ENCODE data around the gene ANKRD24.

Gene ANKRD24

GRCh38 chr19:4178990-4179389, 3.5 kb upstream of the ANKRD24 start:
- Histone ChIP-seq H2BK120ac (ENCODE audit: insufficient read depth, low read length, poor library complexity) (no peak overlapping the region), H2AK5ac (ENCODE audit: low read length) (no peak overlapping the region), H3K4me3 (ENCODE audit: low read depth, low read length) (no peak overlapping the region), H3K14ac (ENCODE audit: low read length) (no peak overlapping the region), H3K27me3 (ENCODE audit: insufficient read depth, low read length) (no peaks in the 10 kb centered on the region), H3K36me3 (ENCODE audit: control insufficient read depth in 1 of 2, insufficient read depth in 2 of 2, low read length in 2 of 2) (peaks cover 31 to 37% of the 10 kb centered on the region in 2 experiments), H3K27ac (ENCODE audit: low read depth, low read length) (no peak overlapping the region), H3K79me1 (ENCODE audit: low read length) (peaks cover 7% of the 10 kb centered on the region), H3K79me2 (ENCODE audit: control insufficient read depth, insufficient read depth, low read length, poor library complexity) (peaks cover 5% of the 10 kb centered on the region), H2AFZ (ENCODE audit: insufficient read depth, low read length, poor library complexity) (no peak overlapping the region), H3K9me3 (ENCODE audit: insufficient read depth, low read depth, low read length) (no peaks in the 10 kb centered on the region), H3K23ac (ENCODE audit: low read length) (no peak overlapping the region), H3K9ac (ENCODE audit: low read length) (no peak overlapping the region), H3K4me2 (ENCODE audit: low read length) (no peak overlapping the region), H2BK12ac (ENCODE audit: low read length) (no peak overlapping the region), H4K12ac (ENCODE audit: low read depth, low read length) (no peak overlapping the region), H3K4ac (ENCODE audit: low read depth, low read length) (no peak overlapping the region), H4K8ac (ENCODE audit: low read depth, low read length) (no peak overlapping the region), H4K91ac (ENCODE audit: low read depth, low read length) (no peak overlapping the region), H2BK5ac (ENCODE audit: low read depth, low read length, poor library complexity) (no peak overlapping the region), H3K4me1 (ENCODE audit: control insufficient read depth in 1 of 2, insufficient read depth in 2 of 2, low read length in 2 of 2) (peaks cover 0 to 6% of the 10 kb centered on the region in 2 experiments), H3K18ac (ENCODE audit: low read length) (no peak overlapping the region)
- no CpG with 5 or more reads among the region's 18 CpGs for WGBS (ENCODE audit: extremely low coverage, insufficient coverage, insufficient read length)
- DNase-seq: no peak

GRCh38 chr19:4181053-4181508, 1.4 kb upstream of the ANKRD24 start:
- Histone ChIP-seq H3K36me3 (ENCODE audit: control insufficient read depth in 1 of 2, insufficient read depth in 2 of 2, low read length in 2 of 2) (peaks cover 17 to 22% of the 10 kb centered on the region in 2 experiments), H3K9me3 (ENCODE audit: insufficient read depth, low read depth, low read length) (peaks cover 2% of the 10 kb centered on the region), H3K14ac (ENCODE audit: low read length) (no peak overlapping the region), H3K4ac (ENCODE audit: low read depth, low read length) (no peak overlapping the region), H3K27ac (ENCODE audit: low read depth, low read length) (no peak overlapping the region), H3K27me3 (ENCODE audit: insufficient read depth, low read length) (no peaks in the 10 kb centered on the region), H4K8ac (ENCODE audit: low read depth, low read length) (no peak overlapping the region), H2BK5ac (ENCODE audit: low read depth, low read length, poor library complexity) (no peak overlapping the region), H3K18ac (ENCODE audit: low read length) (no peak overlapping the region), H3K4me2 (ENCODE audit: low read length) (no peak overlapping the region), H3K4me3 (ENCODE audit: low read depth, low read length) (no peak overlapping the region), H4K91ac (ENCODE audit: low read depth, low read length) (no peak overlapping the region), H2AK5ac (ENCODE audit: low read length) (no peak overlapping the region), H3K23ac (ENCODE audit: low read length) (no peak overlapping the region), H3K9ac (ENCODE audit: low read length) (no peak overlapping the region), H2BK12ac (ENCODE audit: low read length) (no peak overlapping the region), H2BK120ac (ENCODE audit: insufficient read depth, low read length, poor library complexity) (no peak overlapping the region), H3K79me1 (ENCODE audit: low read length) (peaks cover 7% of the 10 kb centered on the region), H2AFZ (ENCODE audit: insufficient read depth, low read length, poor library complexity) (no peak overlapping the region), H3K79me2 (ENCODE audit: control insufficient read depth, insufficient read depth, low read length, poor library complexity) (peaks cover 5% of the 10 kb centered on the region), H3K4me1 (ENCODE audit: control insufficient read depth in 1 of 2, insufficient read depth in 2 of 2, low read length in 2 of 2) (peaks cover 0 to 6% of the 10 kb centered on the region in 2 experiments), H4K12ac (ENCODE audit: low read depth, low read length) (no peak overlapping the region)
- no peak for DNase-seq
- no CpG with 5 or more reads among the region's 2 CpGs for WGBS (ENCODE audit: extremely low coverage, insufficient coverage, insufficient read length)

GRCh38 chr19:4183967-4184717, 1.7 kb downstream of the ANKRD24 start:
- no peak overlapping the region for H2BK5ac ChIP-seq (ENCODE audit: low read depth, low read length, poor library complexity)
- H2BK120ac ChIP-seq (ENCODE audit: insufficient read depth, low read length, poor library complexity): no peak overlapping the region
- no peak overlapping the region for H3K4me2 ChIP-seq (ENCODE audit: low read length)
- H4K8ac ChIP-seq (ENCODE audit: low read depth, low read length): no peak overlapping the region
- H3K18ac ChIP-seq (ENCODE audit: low read length): no peak overlapping the region
- no peak overlapping the region for H2BK12ac ChIP-seq (ENCODE audit: low read length)
- no peak overlapping the region for H2AK5ac ChIP-seq (ENCODE audit: low read length)
- H3K14ac ChIP-seq (ENCODE audit: low read length): no peak overlapping the region
- no peak overlapping the region for H3K27ac ChIP-seq (ENCODE audit: low read depth, low read length)
- peaks cover 0 to 6% of the 10 kb centered on the region in 2 experiments for H3K4me1 ChIP-seq (ENCODE audit: control insufficient read depth in 1 of 2, insufficient read depth in 2 of 2, low read length in 2 of 2)
- H4K12ac ChIP-seq (ENCODE audit: low read depth, low read length): no peak overlapping the region
- peaks cover 5% of the 10 kb centered on the region for H3K79me2 ChIP-seq (ENCODE audit: control insufficient read depth, insufficient read depth, low read length, poor library complexity)
- H3K9ac ChIP-seq (ENCODE audit: low read length): no peak overlapping the region
- H3K9me3 ChIP-seq (ENCODE audit: insufficient read depth, low read depth, low read length): peaks cover 2% of the 10 kb centered on the region
- WGBS (ENCODE audit: extremely low coverage, insufficient coverage, insufficient read length): no CpG with 5 or more reads among the region's 23 CpGs
- peaks cover 7% of the 10 kb centered on the region for H3K79me1 ChIP-seq (ENCODE audit: low read length)
- no peak overlapping the region for H2AFZ ChIP-seq (ENCODE audit: insufficient read depth, low read length, poor library complexity)
- DNase-seq: no peak
- no peak overlapping the region for H3K4ac ChIP-seq (ENCODE audit: low read depth, low read length)
- H3K23ac ChIP-seq (ENCODE audit: low read length): no peak overlapping the region
- H3K4me3 ChIP-seq (ENCODE audit: low read depth, low read length): no peak overlapping the region
- peaks cover 11 to 14% of the 10 kb centered on the region in 2 experiments for H3K36me3 ChIP-seq (ENCODE audit: control insufficient read depth in 1 of 2, insufficient read depth in 2 of 2, low read length in 2 of 2)
- no peaks in the 10 kb centered on the region for H3K27me3 ChIP-seq (ENCODE audit: insufficient read depth, low read length)
- no peak overlapping the region for H4K91ac ChIP-seq (ENCODE audit: low read depth, low read length)

DNA sequence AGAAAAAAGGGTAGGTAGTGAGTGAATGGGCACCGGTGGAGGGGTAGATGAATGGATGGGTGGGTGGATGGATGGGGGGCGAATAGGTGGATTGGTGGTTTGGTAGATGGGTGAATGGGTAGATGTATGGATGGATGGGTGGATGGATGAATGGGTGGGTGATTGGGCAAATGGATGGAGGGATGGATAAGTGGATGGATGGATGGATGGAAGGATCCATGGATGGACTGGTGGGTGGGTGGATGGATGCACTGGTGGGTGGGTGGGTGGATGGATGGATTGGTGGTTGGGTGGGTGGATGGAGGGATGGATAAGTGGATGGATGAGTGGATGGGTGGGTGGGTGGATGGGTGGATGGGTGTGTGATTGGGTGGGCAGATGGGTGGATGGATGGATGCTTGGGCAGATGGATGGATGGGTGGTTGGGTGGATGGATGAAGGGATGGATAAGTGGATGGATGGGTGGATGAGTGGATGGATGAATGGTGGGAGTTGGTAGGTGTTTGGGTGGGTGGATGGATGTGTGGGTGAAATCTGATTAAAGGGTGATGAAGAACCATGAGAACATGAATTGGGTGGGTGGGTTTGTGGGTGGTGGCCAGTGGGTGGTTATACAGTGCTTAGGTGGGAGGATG, 2.3 kb downstream of the ANKRD24 start:
- no peak overlapping the region for H3K14ac ChIP-seq (ENCODE audit: low read length)
- peaks cover 7% of the 10 kb centered on the region for H3K79me1 ChIP-seq (ENCODE audit: low read length)
- peaks cover 0 to 6% of the 10 kb centered on the region in 2 experiments for H3K4me1 ChIP-seq (ENCODE audit: control insufficient read depth in 1 of 2, insufficient read depth in 2 of 2, low read length in 2 of 2)
- H4K8ac ChIP-seq (ENCODE audit: low read depth, low read length): no peak overlapping the region
- H3K4ac ChIP-seq (ENCODE audit: low read depth, low read length): no peak overlapping the region
- H2AFZ ChIP-seq (ENCODE audit: insufficient read depth, low read length, poor library complexity): no peak overlapping the region
- H3K4me3 ChIP-seq (ENCODE audit: low read depth, low read length): no peak overlapping the region
- no peak overlapping the region for H3K18ac ChIP-seq (ENCODE audit: low read length)
- H3K4me2 ChIP-seq (ENCODE audit: low read length): no peak overlapping the region
- peaks cover 8 to 10% of the 10 kb centered on the region in 2 experiments for H3K36me3 ChIP-seq (ENCODE audit: control insufficient read depth in 1 of 2, insufficient read depth in 2 of 2, low read length in 2 of 2)
- 100% methylated on average over 2 of the region's 2 CpGs for WGBS (ENCODE audit: extremely low coverage, insufficient coverage, insufficient read length)
- no peak overlapping the region for H3K23ac ChIP-seq (ENCODE audit: low read length)
- no peak overlapping the region for H2AK5ac ChIP-seq (ENCODE audit: low read length)
- H2BK5ac ChIP-seq (ENCODE audit: low read depth, low read length, poor library complexity): no peak overlapping the region
- H2BK12ac ChIP-seq (ENCODE audit: low read length): no peak overlapping the region
- no peak overlapping the region for H2BK120ac ChIP-seq (ENCODE audit: insufficient read depth, low read length, poor library complexity)
- H3K79me2 ChIP-seq (ENCODE audit: control insufficient read depth, insufficient read depth, low read length, poor library complexity): peaks cover 5% of the 10 kb centered on the region
- no peak for DNase-seq
- H3K27ac ChIP-seq (ENCODE audit: low read depth, low read length): no peak overlapping the region
- no peaks in the 10 kb centered on the region for H3K27me3 ChIP-seq (ENCODE audit: insufficient read depth, low read length)
- H3K9ac ChIP-seq (ENCODE audit: low read length): no peak overlapping the region
- H4K91ac ChIP-seq (ENCODE audit: low read depth, low read length): no peak overlapping the region
- H3K9me3 ChIP-seq (ENCODE audit: insufficient read depth, low read depth, low read length): peaks cover 2% of the 10 kb centered on the region
- H4K12ac ChIP-seq (ENCODE audit: low read depth, low read length): no peak overlapping the region
